NCI-H1436 treated with DMSO at 0.1 percent for 48 hours (cell line): ENCODE results near the gene FYCO1.

Experiments
- DNase-seq: peaks from one replicate; lab custom pipeline; 2025; lab: John Stamatoyannopoulos, UW

Gene FYCO1

DNA sequence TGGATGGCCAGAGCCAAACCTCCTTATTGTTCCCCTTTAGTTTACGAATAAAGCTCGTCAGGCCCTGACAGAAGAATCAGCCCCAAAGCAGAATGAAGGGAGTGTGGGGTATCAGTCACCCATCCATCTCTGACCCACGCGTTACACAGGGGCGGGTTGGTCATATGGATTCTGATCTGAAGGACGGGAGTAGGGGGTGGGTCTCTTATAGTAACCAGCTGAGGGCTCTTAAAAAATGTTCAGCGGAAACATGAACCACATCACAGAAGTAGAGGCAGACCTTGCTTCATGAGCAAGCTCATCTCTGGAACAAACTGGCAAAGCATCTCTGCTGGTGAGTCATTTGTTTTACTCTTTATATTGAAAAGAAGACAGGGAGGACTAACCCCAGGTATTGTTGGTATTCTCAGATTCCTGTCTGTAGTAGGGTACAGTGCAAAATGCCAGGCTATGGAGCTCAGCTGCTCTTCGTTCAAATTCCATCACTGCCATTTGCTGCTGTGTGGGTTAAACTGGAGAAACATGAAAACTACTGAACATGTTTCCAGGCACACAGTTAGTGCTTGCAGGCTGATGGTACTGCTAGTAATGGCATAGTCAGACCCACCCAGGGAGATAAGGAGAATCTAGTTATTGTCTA is 52.3 kb downstream of the FYCO1 start, which contains the start of gene CXCR6:
TSS of gene CXCR6 (plus strand) at position 258 of the 640 bp plus-strand sequence. CDS start 3,018 bp downstream, outside the sequence.
- DNase-seq = no peak

DNA sequence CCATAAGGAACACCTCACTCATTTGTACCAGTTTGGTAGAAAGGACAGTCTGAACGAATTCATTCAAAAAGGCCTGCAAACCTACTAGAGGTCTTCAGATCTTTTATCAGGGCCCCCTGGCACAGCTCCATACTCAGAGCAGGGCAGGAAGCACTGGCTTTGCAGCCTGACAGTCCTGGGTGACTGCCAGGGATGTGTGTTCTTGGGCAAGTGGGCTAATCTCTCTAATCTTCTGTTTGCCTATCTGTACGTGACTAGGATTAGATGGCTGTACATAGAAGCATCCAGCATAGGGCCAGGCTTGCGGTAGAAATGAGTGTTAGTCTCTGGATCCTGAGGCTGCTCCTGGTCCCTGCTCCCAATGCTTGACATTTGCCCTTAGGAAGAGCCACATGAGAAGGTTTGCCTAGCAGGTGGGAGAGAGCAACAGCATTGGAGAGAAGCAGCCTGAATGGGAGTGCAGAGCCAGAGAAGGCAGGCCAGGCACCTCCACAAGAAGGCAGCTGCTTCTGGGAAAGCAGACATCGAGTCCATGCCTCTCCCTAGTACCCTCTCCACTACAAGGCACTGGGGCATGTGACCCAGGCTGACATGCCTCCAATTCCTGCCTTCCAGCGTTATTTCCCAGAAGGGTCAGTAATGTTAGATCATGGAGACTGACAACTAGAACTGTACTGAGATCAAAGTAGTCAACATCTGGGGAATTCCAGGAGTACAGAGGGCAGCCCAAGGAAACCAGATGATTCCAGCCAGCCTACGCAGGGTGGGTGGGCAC is 53.4 kb downstream of the FYCO1 start:
- no peak for DNase-seq

DNA sequence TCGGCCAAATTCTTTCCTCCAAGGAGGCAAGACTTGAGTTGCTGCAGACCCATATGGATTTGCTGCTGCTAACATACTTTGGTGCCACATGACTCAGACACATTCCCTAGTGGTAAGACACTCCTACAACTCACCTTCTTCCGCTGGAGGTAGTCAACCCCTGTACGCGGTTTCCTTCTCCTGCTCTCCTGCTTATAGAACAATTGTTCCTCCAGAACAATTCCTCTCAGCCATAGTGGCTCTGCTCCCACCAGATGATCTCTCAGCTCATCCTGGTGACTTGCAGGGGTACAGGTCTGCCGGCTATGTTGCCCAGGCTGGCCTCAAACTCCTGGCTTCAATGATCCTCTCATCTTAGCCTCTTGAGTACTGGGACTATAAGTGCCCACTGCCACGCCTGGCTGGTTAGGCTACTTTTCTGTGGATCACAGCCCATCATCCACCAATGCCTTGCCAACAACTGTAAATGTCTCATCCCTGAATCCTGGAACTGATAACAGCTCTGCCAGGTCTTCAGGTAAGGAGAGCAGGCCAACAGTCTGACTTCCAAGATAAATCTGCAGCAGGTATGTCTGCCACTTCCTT is 54.8 kb downstream of the FYCO1 start:
- DNase-seq = no peak

DNA sequence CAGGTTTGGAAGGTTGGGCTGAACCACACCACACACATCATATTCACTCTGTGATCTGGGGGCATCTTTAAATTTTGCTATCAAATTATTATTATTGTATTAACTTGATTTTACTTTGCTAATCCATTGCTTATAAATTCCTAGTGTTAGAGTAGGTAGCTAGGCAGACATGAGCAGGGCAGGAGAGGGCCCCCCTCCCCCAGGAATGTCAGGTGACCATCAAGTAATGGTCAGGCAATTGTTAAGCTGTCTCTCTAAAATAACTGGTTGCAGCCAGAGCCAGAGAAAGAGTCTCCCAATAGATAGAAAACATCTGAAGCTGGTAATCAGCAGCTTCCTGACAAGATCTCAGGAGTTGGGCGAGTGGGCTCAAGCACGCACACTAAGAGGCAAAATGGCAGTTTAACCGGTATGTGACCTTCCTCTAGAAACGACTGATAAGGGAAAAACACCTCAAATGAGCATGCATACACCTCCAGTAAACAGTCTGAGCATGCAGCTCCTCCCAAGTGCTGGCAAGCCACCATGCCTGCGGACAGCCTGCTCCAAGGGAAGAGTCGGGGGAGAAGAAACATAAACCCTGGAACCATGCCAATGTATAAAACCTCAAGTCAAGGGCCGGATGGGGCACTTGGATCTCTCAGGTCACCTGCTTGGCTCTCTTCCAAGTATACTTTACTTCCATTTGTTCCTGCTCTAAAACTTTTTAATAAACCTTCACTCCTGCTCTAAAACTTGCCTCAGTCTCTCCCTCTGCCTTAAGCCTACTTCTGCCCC is 55.4 kb downstream of the FYCO1 start:
- no peak for DNase-seq

DNA sequence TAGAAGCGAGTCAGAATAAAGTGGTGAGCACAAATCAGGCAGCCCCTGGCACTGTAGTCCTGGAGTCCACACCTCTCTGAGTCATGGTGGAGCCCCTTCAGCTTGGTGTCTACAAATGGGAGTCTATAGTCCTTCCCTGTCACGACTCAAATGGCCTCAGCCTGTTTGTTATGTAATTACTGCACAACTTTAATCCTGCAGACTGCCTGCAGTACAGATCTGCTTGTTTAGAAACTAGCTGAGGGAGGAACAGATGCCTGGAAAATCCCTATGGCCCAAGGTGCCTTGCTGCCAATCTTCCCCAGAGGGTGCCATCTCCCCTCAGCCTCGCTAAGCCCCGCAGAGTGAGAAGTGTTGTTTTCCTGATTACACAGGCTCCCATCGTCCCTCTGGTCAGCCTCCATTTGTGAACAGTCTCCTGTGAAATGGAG is 56.3 kb downstream of the FYCO1 start:
- DNase-seq = no peak

DNA sequence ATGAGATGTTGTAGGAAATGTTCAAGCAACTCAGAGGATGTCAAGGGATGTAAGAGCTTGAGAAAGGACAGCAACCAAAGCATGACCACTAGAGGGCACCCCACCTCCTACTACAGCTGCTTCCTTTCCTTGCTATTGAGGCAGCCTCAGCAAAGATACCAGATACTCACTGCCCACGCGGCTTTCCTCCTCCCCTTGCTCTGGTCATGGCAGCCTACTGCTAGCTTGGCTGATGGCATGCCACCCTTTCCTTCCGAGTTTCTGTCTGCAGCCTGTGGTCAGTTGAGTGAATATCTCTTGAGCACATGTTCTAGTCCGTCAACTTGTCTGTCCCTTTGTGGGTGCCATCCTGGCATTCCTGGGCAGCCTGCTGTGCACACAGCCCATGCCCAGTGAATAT is 56.8 kb downstream of the FYCO1 start:
- DNase-seq = no peak

DNA sequence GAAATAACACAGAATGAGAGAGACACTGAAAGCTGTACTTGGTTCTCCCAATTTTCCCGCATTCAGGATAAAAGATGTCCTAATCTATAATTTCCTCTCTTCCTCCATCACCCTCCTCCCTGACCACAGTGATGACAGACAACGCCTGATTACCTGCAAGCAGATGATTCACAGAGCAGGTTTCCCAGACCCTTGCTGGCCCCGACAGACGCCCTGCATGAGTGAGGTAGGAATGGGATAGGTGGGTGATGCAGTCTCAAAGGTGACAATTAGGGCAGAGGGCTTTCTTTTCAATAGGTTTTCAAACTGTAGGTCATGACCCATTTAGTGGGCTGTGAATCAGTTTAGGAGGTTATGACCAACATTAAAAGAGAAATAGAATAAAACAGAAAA is 57.6 kb downstream of the FYCO1 start:
- no peak for DNase-seq

DNA sequence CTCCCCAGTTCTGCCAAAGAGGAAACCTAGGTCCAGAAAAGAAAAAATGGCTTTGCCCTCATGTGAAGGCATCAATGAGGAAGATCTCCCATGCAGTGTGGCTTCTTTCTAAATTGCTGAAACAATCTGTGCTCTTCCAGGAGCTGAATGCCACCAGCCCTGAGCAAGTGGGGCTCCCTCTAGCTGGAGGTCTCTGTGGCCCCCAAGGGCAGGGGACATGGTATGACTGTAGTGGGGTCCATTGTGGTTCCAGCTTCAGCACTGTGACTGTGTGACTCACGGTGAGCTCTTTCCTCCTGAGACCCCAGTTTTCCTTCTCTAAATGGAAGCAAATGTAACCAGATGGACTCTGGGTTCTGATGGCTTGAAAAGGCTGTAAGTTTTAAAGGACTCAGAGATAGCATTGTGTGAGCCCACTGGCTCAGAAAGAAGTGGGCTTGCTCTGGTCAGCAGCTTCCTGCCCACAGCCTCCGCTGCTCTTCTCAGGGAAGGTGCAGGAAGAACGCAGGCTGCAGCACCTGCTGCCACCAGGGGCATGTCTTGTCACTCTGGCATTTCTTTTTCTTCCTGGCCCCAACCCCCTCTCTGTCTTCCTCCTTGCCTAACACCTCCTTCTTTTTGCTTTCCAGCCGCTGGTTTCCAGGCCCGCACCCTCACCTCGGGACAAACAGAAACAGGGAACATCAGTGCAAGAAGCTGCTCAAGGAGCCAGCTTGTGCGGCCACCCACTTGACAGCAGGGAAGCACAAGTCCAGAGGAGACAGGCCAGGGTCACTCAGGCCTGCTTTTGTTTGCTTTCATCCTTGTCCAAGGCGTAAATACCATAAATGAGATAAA is 58.2 kb downstream of the FYCO1 start:
- DNase-seq = no peak

DNA sequence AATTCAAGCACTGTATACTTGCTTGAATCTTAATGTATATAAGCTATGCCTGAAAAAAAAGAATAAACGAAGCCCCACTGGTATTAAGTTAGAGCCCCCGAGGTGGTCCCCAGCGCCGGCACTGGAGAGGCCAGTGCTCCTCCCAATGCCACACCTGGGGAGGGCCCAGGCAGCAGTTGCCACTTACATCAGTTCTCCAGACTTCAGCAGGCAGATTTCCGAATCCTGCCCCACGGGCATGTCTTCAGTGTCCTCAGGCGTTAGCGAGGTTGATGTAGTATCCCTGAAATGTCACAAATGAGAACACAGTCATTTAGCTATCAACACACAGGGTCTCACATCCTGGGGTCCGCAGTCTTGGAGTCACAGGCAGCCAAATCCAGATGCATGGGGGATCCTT is 59.4 kb downstream of the FYCO1 start:
- DNase-seq = no peak

DNA sequence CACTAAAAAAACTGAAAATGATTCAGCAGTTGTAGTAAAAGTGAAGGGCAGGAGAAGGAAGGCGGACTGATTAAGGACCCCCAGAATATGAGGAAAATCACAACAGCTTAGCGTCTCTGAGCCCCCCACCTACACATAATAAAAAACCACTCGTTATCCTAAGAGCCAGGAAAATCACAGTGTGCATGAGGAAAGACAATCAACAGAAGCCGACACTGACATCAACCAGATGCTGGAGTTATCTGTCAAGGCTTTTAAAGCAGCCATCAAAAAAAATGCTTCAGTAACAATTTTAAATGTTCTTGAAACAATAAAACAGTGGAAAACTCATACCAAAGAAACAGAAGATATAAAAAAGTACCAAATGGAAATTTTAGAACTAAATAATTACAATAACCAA is 62.0 kb downstream of the FYCO1 start:
- no peak for DNase-seq

DNA sequence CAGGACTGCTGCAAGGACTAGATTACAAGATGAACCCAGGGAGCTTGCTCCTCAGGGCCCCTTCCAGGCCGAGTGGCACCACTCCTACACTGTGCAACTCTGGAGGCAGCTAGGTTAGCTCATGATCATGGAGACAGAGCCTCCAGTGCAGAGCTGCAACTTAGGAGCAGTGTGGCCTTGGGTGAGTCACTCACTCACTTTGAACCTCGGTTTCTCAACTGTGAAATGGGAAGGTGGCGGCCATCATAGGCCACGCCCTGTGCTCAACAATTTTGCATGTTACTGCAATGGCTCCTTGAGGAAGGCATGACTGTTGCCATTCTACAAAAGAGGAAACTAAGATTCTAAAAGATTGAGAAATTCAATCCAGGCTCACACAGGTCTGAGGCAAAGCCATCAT is 63.5 kb downstream of the FYCO1 start:
- no peak for DNase-seq

DNA sequence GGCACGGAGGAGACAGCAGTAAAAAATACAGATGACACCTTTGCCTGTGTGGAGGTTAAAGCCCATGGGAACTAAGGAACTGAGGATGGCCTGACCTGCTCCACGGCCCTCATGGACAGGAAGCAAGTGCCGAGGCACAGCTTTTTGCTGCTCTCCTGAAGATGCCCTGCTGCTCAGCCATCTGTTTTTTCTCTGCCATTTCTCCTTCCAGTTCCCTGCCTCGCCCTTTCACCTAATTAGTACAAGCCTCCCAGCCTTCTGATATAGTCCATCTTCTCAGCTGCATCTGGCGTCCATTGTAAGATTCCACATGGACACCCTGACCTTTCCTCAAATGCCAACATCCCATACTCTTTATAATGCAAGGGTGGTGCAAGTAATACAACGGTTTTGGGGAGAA is 64.1 kb downstream of the FYCO1 start:
- no peak for DNase-seq

DNA sequence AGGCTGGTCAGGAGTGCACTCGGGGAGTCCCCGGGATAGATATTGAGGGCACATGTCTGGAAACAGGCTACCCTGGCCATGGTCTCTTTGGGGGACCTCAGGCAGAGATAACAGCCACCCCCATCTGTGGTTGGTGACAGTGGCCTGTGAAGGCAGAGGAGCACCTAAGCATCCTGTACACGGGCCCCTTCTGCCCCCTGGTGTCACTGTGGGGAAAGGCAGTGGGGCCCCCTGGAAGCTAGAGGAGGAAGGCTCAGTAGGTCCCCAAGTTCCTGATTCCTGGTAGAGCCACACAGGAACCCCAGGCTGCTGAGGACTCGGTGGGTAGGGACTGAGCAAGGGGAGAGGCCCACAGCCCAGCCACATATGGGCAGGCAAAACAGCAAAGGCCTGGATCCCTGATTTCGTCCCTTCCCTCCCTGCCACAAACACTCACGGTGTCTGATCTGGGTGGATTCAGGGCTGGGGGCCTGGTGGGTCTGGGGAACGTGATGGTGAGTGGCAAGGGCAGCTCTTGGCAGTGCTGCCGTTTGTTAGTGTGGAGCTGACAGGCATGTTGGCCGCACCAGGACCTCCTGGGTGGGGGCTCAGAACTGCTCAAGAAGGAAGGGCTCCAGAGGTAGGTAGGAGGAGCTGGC is 66.5 kb downstream of the FYCO1 start:
- no peak for DNase-seq

DNA sequence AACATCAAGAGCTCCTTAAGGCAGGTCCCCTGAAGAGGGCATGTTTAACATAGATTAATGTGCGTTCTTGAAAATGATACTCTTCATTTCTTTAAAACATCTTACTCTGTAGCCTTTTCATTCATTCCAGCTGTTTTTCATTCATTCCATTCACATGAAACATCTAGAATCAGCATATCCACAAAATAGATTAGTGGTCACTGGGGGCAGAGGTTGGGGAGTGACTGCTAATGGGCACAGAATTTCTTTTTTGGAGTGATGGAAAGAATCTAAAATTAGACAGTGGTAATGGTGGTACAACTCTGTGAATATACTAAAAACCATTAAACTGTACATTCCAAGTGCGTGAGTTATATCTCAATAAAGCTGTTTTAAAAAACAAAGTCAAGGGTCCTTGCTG is 67.7 kb downstream of the FYCO1 start:
- DNase-seq = no peak

DNA sequence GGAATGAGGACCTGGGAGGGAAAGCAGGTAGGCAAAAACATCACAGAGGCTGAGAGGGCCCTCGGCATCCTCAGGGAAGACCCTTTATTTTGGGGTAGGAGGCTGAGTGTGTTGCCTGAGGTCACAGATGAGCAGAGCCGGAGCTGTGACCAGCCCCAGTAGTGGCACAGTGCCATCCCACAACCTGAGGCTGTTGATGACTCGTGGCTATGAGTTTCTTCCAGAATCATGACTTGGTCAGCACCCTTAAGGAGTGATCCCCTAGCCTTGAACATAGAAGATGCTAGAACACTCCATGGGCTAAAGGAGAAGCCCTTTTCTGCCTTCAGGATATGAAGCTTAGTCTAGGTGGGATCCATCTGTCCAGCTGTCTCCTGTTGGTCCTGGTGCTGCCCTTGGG is 71.9 kb downstream of the FYCO1 start:
- DNase-seq = no peak

DNA sequence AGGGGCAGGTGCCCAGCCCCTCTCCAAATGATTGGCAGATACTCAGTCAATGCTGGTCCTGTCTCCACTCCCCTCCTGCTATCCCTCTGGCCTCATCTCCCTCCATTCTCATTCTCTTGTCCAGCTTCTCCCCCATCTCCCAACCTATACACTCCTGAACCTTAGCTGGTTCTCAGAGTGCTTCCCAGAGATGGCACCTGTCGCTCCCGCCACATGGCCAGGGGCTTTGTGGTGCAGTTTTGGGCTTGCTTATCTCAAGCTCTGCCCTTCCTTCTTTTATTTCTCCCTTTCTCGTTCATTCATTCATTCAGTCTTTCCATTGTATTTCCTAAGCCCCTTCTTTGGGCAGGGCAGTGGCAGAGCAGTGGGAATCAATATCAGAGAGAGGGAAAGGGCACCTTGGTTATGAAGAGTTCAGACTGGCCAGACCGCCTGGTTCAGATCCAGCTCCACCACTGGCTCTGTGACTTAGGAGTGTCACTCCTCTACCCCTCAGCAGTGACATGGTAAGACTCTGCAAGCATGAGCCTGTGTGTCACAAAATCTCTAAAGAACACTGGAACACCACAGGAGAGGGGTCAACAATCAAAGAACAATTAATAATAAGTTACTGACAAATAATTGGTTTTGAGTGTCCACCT is 72.6 kb downstream of the FYCO1 start:
- no peak for DNase-seq

DNA sequence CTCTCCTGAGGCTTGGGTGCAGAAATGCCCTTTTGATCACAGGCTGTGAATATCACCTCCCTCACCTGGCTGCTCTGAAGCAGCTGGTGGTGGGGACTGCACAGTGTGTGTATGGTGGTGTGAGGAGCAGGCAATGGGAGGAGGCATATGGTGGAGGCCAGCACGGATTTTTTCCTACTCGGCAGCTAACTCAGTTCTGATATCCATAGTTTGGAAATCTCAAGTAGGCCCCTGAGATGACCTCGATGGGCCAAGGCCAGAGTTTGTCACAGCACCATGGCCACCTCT is 73.6 kb downstream of the FYCO1 start:
- no peak for DNase-seq

DNA sequence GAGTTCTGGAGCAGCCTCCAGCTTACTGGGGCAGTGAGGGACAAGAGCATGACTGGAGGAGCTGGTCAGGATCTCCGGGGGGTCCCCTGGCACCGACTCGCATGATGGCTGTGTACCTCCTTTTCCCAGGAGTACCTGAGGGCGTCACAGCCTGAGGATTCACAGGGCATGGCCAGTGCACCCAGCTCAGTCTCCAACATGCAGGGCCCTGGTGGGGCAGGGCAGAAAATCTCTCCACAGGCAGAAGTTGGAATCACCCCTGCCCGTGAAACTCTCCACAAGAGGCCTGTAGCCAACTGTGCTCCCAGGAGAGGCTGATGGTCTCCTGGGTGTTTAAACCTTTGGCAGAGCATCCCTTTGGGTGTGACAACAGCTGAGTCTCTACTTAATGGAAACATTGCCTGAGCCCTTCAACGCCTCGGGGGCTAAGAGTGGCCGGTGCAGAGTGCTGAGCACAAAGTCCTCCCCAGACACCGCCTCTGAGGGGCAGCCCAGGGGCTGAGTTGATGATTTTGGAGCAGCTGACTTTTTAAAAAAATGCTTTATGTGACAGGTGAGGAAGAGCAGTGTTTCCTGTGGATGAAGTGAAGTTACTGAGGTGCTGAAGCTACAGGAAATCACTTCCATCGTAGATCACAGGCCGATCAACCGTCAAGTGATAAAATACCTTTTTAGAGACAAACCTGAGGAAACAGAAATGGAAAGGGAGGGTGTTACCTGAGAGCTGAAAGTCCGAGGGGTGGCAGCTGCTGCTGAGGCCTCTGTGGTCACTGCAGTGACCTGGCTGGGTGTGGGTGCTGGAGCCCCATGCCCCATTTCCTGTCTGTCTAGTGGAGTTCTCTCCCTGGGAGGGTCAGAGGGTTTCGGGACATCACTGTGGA is 74.2 kb downstream of the FYCO1 start:
- no peak for DNase-seq

DNA sequence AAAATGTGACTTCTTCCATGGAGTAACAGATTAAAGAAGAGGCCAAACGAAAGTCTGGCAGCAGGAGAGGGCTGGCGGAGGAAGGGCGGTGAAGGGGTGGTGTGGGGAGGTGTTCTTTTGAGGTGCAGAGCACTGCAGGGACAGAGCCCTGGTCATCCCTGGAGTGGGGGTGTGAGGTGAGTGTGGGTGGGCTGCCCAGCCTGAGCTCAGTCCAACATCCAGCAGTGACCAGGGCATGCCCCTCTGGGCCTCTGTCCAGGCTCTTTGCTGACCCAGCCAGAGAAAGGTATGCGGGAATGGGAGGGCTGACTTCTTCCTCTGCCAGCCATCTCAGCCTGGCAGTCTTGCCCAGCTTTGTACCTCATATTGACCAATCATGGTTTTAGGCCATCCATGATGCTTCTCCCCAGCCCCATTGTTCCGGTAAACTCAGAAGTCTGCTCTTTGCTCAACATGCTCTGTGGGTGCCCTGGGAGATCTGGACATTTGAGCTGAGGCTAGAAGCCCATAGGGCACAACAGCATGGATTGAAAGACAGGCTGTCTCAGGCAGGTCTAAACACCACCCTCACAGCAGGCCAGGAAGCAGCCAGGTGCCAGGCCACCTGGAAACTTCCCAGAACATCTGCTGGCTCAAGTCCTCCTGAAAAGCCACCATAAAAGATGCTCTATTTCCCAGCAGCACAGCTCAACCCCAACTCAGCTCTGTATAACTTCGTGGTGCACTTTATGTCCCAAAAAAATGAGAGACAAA is 78.3 kb downstream of the FYCO1 start:
- no peak for DNase-seq
